GM15510 (cell line): Measurements from ENCODE around the gene SCAMP3.
A peak's percentile ranks its signal among the peaks of the same experiment; 100 is the strongest.

Experiments used
- POLR2A ChIP-seq: IDR thresholded peaks from 3 replicates; pipeline ENCODE4 v1.6.1; 2011; ENCODE audit warnings: borderline replicate concordance; ENCODE audit not compliant: insufficient read length; ENCODE audit errors: extremely low read depth

The SCAMP3 gene

GRCh38 chr1:155251566-155251965, 10.6 kb downstream of the SCAMP3 start:
- TF ChIP-seq POLR2A = no peak

GRCh38 chr1:155250633-155251449, 11.3 kb downstream of the SCAMP3 start:
- peak; percentile 28 for TF ChIP-seq POLR2A

- TF ChIP-seq POLR2A = no peak
Observed at GRCh38 chr1:155250246-155250632, 11.9 kb downstream of the SCAMP3 start.

GRCh38 chr1:155247667-155248553, 14.2 kb downstream of the SCAMP3 start:
- TF ChIP-seq POLR2A = no peak

GRCh38 chr1:155245163-155245524, 17.0 kb downstream of the SCAMP3 start:
- TF ChIP-seq POLR2A = no peak

- TF ChIP-seq POLR2A = peak; percentile 97
Observed at GRCh38 chr1:155244368-155245162, 17.6 kb downstream of the SCAMP3 start.

- no peak for TF ChIP-seq POLR2A
Observed at GRCh38 chr1:155242805-155243358, 19.3 kb downstream of the SCAMP3 start.

GRCh38 chr1:155241841-155242264, 20.3 kb downstream of the SCAMP3 start:
- TF ChIP-seq POLR2A = no peak

GRCh38 chr1:155241069-155241679, 21.0 kb downstream of the SCAMP3 start:
- TF ChIP-seq POLR2A = peak; percentile 24

- no peak for TF ChIP-seq POLR2A
Observed at GRCh38 chr1:155236451-155236850, 25.7 kb downstream of the SCAMP3 start.

GRCh38 chr1:155228096-155228427, 34.1 kb downstream of the SCAMP3 start:
- no peak for TF ChIP-seq POLR2A

GRCh38 chr1:155227261-155228095, 34.7 kb downstream of the SCAMP3 start:
- peak; percentile 93 for TF ChIP-seq POLR2A

- no peak for TF ChIP-seq POLR2A
Observed at GRCh38 chr1:155226910-155227260, 35.3 kb downstream of the SCAMP3 start.
